HepG2 (cell line): ENCODE measurements around the gene B3GNT2. TPM values are rescaled to one million over a fixed set of nuclear protein-coding genes. Genes with fewer than 3 reads are reported as not detected.

Source experiments
- ATAC-seq: fragments of 200-7000 bp; cut with Tn5 transposase; 3 replicates; pipeline ENCODE4 v1.9.1; 2020; ENCODE audit warnings: mild to moderate bottlenecking, moderate library complexity
- BruUV-seq: library from RNA; stranded (reverse); fragments of 400-500 nt; replicated peaks from 2 replicates; lab custom pipeline; 2021; lab: Mats Ljungman, UMichigan
- CTCF ChIA-PET: fragments of 300-600 bp; formaldehyde crosslinking; extraction: SDS; loops from one replicate; lab custom pipeline; 2021; ENCODE audit warnings: low total read pairs, inconsistent platforms, low intra/inter-chr PET ratio; lab: Yijun Ruan, JAX
- POLR2A ChIA-PET: fragments of 350-600 bp; sonication (Branson Sonifier 250); formaldehyde crosslinking; loops from one replicate; lab custom pipeline; 2020; ENCODE audit warnings: antibody characterized with exemption, inconsistent platforms; lab: Yijun Ruan, JAX
- DNase-seq: peaks from one replicate; pipeline ENCODE4 v3.0.0-alpha.2; 2015; ENCODE audit warnings: low spot score
- FAIRE-seq: peaks from 3 replicates; lab custom pipeline; 2011; peaks lifted over from hg19 to GRCh38; lab: Jason Lieb, UNC
- H2AFZ ChIP-seq: one replicate; pipeline ENCODE4 v1.6.1; 2011; ENCODE audit warnings: low read length, inconsistent platforms
- H3K27ac ChIP-seq: fragments of 300-600 bp; 3 replicates; pipeline ENCODE4 v1.8.0; 2011; ENCODE audit warnings: mixed run types, mild to moderate bottlenecking, mixed read lengths, low read length, inconsistent platforms; ENCODE audit not compliant: insufficient read depth; ENCODE audit errors: extremely low read length
- H3K27me3 ChIP-seq, 2 experiments: fragments of 200-600 bp in 1 of 2; 2 replicates in 1 of 2; 3 replicates in 1 of 2; pipeline versions ENCODE4 v1.6.0 to v1.8.0; 2011; ENCODE audit warnings: low read length in 2 of 2, mild to moderate bottlenecking in 2 of 2, moderate library complexity in 2 of 2, inconsistent platforms in 1 of 2; ENCODE audit not compliant: insufficient read depth in 2 of 2, control insufficient read depth in 1 of 2
- H3K36me3 ChIP-seq, 2 experiments: fragments of 200-600 bp in 1 of 2; replicated peaks in 1 of 2; 2 replicates in 1 of 2; 3 replicates in 1 of 2; pipeline versions ENCODE4 v1.5.1 to v1.8.0; 2011; ENCODE audit warnings: low read length in 2 of 2, inconsistent platforms in 1 of 2; ENCODE audit not compliant: insufficient read depth in 2 of 2, control insufficient read depth in 1 of 2
- H3K4me1 ChIP-seq: 2 replicates; pipeline ENCODE4 v1.5.1; 2012; ENCODE audit warnings: low read length, inconsistent platforms; ENCODE audit not compliant: insufficient read depth
- H3K4me2 ChIP-seq: 2 replicates; pipeline ENCODE4 v1.6.0; 2011; ENCODE audit warnings: low read depth, low read length, inconsistent platforms
- H3K4me3 ChIP-seq, 3 experiments: fragments of 200-600 bp in 1 of 3; sonication (generic), shearing (Covaris generic) in 1 of 3; replicated peaks in 1 of 3; 2 replicates each; pipeline ENCODE4 v1.5.1; 2011 to 2016; ENCODE audit warnings: low read length in 3 of 3, inconsistent platforms in 2 of 3, low read depth in 2 of 3, mild to moderate bottlenecking in 2 of 3, control low read depth in 1 of 3, mixed read lengths in 1 of 3; ENCODE audit not compliant: insufficient read depth in 1 of 3
- H3K79me2 ChIP-seq: one replicate; pipeline ENCODE4 v1.6.1; 2011; ENCODE audit warnings: low read length, inconsistent platforms; ENCODE audit not compliant: insufficient read depth
- H3K9ac ChIP-seq: 2 replicates; pipeline ENCODE4 v1.6.0; 2011; ENCODE audit warnings: mild to moderate bottlenecking, low read depth, low read length, inconsistent platforms; ENCODE audit not compliant: insufficient read depth
- H3K9me3 ChIP-seq: 2 replicates; pipeline ENCODE4 v1.5.1; 2012; ENCODE audit warnings: mild to moderate bottlenecking, low read length
- H4K20me1 ChIP-seq: 2 replicates; pipeline ENCODE4 v1.6.0; 2011; ENCODE audit warnings: inconsistent platforms, mild to moderate bottlenecking, low read length, moderate library complexity; ENCODE audit not compliant: insufficient read depth
- ARHGAP35 ChIP-seq: sonication (generic); formaldehyde crosslinking; IDR thresholded peaks from 2 replicates; pipeline ENCODE4 v1.9.0; 2022; ENCODE audit warnings: mild to moderate bottlenecking, inconsistent platforms, moderate library complexity, missing genetic modification reagents, borderline replicate concordance
- ARNT2 ChIP-seq: sonication (generic); formaldehyde crosslinking; IDR thresholded peaks from 2 replicates; pipeline ENCODE4 v1.8.0; 2022; ENCODE audit warnings: mild to moderate bottlenecking, low read depth, missing genetic modification reagents, moderate library complexity
- ARNTL ChIP-seq: sonication (generic); formaldehyde crosslinking; IDR thresholded peaks from 2 replicates; pipeline ENCODE4 v1.4.0; 2020; ENCODE audit warnings: mild to moderate bottlenecking, missing genetic modification reagents
- BRCA1 ChIP-seq: sonication (generic); formaldehyde crosslinking; IDR thresholded peaks from 2 replicates; pipeline ENCODE4 v1.4.0; 2020; ENCODE audit warnings: missing genetic modification reagents
- IRF1 ChIP-seq: sonication (generic); formaldehyde crosslinking; IDR thresholded peaks from 2 replicates; pipeline ENCODE4 v1.4.0; 2020; ENCODE audit warnings: low read depth, mild to moderate bottlenecking, missing genetic modification reagents
- MAZ ChIP-seq, 2 experiments: sonication (generic) in 1 of 2; formaldehyde crosslinking in 1 of 2; IDR thresholded peaks; 2 replicates each; pipeline versions ENCODE4 v1.5.0 to v1.6.1; 2012 to 2020; ENCODE audit warnings: low read depth in 2 of 2, mild to moderate bottlenecking in 2 of 2, borderline replicate concordance in 1 of 2, improper control_type of control experiment in 1 of 2, low read length in 1 of 2, missing genetic modification reagents in 1 of 2, moderate library complexity in 1 of 2
- MIER2 ChIP-seq: IDR thresholded peaks from 2 replicates; pipeline ENCODE4 v1.6.1; 2016; ENCODE audit warnings: missing biosample characterization, missing genetic modification reagents
- MTERF4 ChIP-seq: sonication (generic); formaldehyde crosslinking; IDR thresholded peaks from 2 replicates; pipeline ENCODE4 v1.8.0; 2023; ENCODE audit warnings: mild to moderate bottlenecking, missing genetic modification reagents
- NFKB2 ChIP-seq: sonication (generic); formaldehyde crosslinking; IDR thresholded peaks from 2 replicates; pipeline ENCODE4 v1.4.0; 2020; ENCODE audit warnings: missing genetic modification reagents, borderline replicate concordance
- NFYB ChIP-seq: sonication (generic); formaldehyde crosslinking; IDR thresholded peaks from 2 replicates; pipeline ENCODE4 v1.4.0; 2020; ENCODE audit warnings: missing genetic modification reagents
- POLR2AphosphoS5 ChIP-seq: IDR thresholded peaks from 2 replicates; pipeline ENCODE4 v1.6.1; 2012; ENCODE audit warnings: low read depth, low read length
- SATB2 ChIP-seq: sonication (generic); formaldehyde crosslinking; IDR thresholded peaks from 2 replicates; pipeline ENCODE4 v1.5.0; 2020; ENCODE audit warnings: missing genetic modification reagents
- SMARCC2 ChIP-seq: fragments of 450-650 bp; IDR thresholded peaks from 2 replicates; pipeline ENCODE4 v1.6.1; 2017; ENCODE audit warnings: antibody characterized with exemption, mild to moderate bottlenecking
- TCF7L2 ChIP-seq: IDR thresholded peaks from 2 replicates; pipeline ENCODE4 v1.6.1; 2011; ENCODE audit warnings: mild to moderate bottlenecking, low read depth, low read length, moderate library complexity
- ZBTB7B ChIP-seq: sonication (generic); formaldehyde crosslinking; IDR thresholded peaks from 2 replicates; pipeline ENCODE4 v1.4.0; 2020; ENCODE audit warnings: missing genetic modification reagents
- ZFP36L2 ChIP-seq: sonication (generic); formaldehyde crosslinking; IDR thresholded peaks from 2 replicates; pipeline ENCODE4 v1.4.0; 2020; ENCODE audit warnings: missing genetic modification reagents
- ZGPAT ChIP-seq: IDR thresholded peaks from 2 replicates; pipeline ENCODE4 v1.6.1; 2016; ENCODE audit warnings: mild to moderate bottlenecking
- ZNF496 ChIP-seq: sonication (generic); formaldehyde crosslinking; IDR thresholded peaks from 2 replicates; pipeline ENCODE4 v1.8.1; 2023; ENCODE audit warnings: mild to moderate bottlenecking, moderate library complexity, missing genetic modification reagents; ENCODE audit not compliant: insufficient replicate concordance
- ZNF782 ChIP-seq: sonication (generic); formaldehyde crosslinking; IDR thresholded peaks from 2 replicates; pipeline ENCODE4 v1.4.0; 2020; ENCODE audit warnings: missing genetic modification reagents, mild to moderate bottlenecking, borderline replicate concordance
- WGBS: methylation state at CpG from one replicate; pipeline ENCODE4 v1.1.6; 2017; ENCODE audit warnings: low lambda C conversion rate; 5-methylcytosine and 5-hydroxymethylcytosine counted together
- in situ Hi-C: cut with HindIII; loops from 2 replicates; pipeline ENCODE4 v1.10.0; 2017; ENCODE audit warnings: low pct_unique_long_range_greater_than_20kb; ENCODE audit not compliant: extremely low pct_ligation_motif_present
- intact Hi-C: fragments of 100-400 bp; cut with micrococcal nuclease; formaldehyde crosslinking; loops from one replicate; pipeline ENCODE4 v1.10.0; 2022; ENCODE audit not compliant: unreplicated experiment
- polyA plus RNA-seq, 8 experiments: library from polyadenylated mRNA; depleted of rRNA in 3 of 8; stranded (reverse) in 7 of 8; unstranded in 1 of 8; fragments of >200 nt; fragmentation: Illumina TruSeq in 4 of 8; extraction: Trizol in 4 of 8; gene quantifications; 2 replicates each; pipeline versions ENCODE4 v1.2.1 to v1.2.3, GENCODE V29; 2011 to 2016; ENCODE audit warnings: low read depth in 4 of 8, missing spikeins in 1 of 8, mixed read lengths in 1 of 8; ENCODE audit not compliant: insufficient read depth in 1 of 8
- total RNA-seq, 5 experiments: library from RNA; depleted of rRNA; stranded (reverse); fragments of >200 nt; fragmentation: Illumina TruSeq; extraction: Trizol; gene quantifications; 2 replicates each; pipeline ENCODE4 v1.2.3, GENCODE V29; 2016; ENCODE audit warnings: low read depth in 1 of 5

B3GNT2 gene
- total and polyA plus RNA-seq, 2 of the 13 experiments (the other 11 are each of a cell fraction or from before 2014, with no cell fraction given): 26.3 to 28.5 TPM

GRCh38 chr2:62257466-62257865, 61.6 kb downstream of the B3GNT2 start:
- BruUV-seq: no TSS peak
- H4K20me1 ChIP-seq: no peaks in the 10 kb centered on the region
- 0 out of 2 replicates have a peak, but pooled peaks cover 3% of the 10 kb centered on the region for H3K9me3 ChIP-seq
- no peak overlapping the region for H3K9ac ChIP-seq
- 72% methylated on average over 4 of the region's 4 CpGs for WGBS
- H2AFZ ChIP-seq: no peak overlapping the region
- H3K4me3 ChIP-seq: no peak overlapping the region
- POLR2A ChIA-PET: no interaction called here
- CTCF ChIA-PET: no interaction called here
- in situ Hi-C loops (no loop called here), intact Hi-C loops (no loop called here)
- H3K79me2 ChIP-seq: no peaks in the 10 kb centered on the region
- no peaks in the 10 kb centered on the region for H3K36me3 ChIP-seq
- TF ChIP-seq POLR2AphosphoS5 (no peak), SMARCC2 (no peak), ZNF782 (CRISPR knock-in tag) (no peak), ARHGAP35 (CRISPR knock-in tag) (no peak), ARNT2 (no peak), MIER2 (CRISPR knock-in tag) (no peak), ZGPAT (CRISPR knock-in tag) (no peak), NFYB (CRISPR knock-in tag) (no peak), ZBTB7B (no peak), ARNTL (CRISPR knock-in tag) (no peak), MTERF4 (CRISPR knock-in tag) (no peak), IRF1 (no peak), BRCA1 (CRISPR knock-in tag) (no peak), SATB2 (CRISPR knock-in tag) (no peak), ZFP36L2 (CRISPR knock-in tag) (no peak), TCF7L2 (no peak), NFKB2 (CRISPR knock-in tag) (no peak), MAZ (IDR thresholded peaks at IDR 0.05; ENCODE audit: borderline replicate concordance, low read depth, low read length) (no peak), MAZ (CRISPR knock-in tag; IDR thresholded peaks at IDR 0.05; ENCODE audit: low read depth) (no peak), ZNF496 (CRISPR knock-in tag) (no peak)
- TF ChIP-seq, all 625 proteins: peak for 0
- no peak overlapping the region for H3K4me2 ChIP-seq
- H3K27me3 ChIP-seq: no peaks in the 10 kb centered on the region
- FAIRE-seq (no peak), DNase-seq (no peak), ATAC-seq (no peak)
- H3K27ac ChIP-seq: no peak overlapping the region
- H3K4me1 ChIP-seq: peaks cover 12% of the 10 kb centered on the region; the same call in 1 of the 2 replicates
